HuH-7 (cell line): ENCODE measurements around the gene HEATR3.

Source experiments
- DNase-seq: peaks from one replicate; pipeline ENCODE4 v3.0.0; 2011; ENCODE audit warnings: low spot score

The HEATR3 gene

DNA sequence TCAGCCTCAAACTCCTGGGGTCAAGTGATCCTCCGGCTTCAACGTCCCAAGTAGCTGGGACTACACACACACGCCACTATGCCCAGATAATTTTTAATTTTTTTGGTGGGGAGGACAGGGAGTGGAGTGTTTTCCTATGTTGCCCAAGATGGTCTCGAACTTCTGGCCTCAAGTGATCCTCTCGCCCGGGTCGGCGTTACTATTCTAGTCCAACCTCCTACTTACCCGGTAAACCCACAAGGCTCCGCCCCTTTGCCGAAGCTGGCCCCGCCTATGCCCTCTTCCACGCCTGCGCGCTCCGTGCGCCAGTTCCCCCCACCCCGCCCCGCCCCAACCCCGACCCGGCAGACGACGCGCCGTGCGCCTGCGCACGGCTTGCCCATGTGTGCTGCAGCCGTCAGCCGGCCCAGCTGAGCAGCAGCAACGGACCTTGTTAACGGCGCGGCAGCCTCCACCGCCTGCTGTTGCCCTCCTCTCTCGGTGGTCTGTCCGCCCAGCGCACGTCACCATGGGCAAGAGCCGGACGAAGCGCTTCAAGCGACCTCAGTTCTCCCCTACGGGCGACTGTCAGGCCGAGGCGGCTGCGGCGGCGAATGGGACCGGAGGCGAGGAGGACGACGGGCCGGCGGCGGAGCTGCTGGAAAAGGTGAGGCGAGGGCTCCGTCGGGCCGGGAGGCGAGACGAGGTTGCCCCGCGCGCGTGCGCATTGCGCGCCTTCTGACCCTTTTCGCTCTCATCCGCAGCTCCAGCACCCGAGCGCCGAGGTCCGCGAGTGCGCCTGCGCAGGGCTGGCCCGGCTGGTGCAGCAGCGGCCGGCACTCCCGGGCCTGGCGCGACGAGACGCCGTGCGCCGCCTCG, at the start of gene HEATR3:
TSS of gene HEATR3 (plus strand) at position 347 of the 858 bp plus-strand sequence. CDS start at position 509, 162 bp downstream.
- peak; percentile 87 for DNase-seq

DNA sequence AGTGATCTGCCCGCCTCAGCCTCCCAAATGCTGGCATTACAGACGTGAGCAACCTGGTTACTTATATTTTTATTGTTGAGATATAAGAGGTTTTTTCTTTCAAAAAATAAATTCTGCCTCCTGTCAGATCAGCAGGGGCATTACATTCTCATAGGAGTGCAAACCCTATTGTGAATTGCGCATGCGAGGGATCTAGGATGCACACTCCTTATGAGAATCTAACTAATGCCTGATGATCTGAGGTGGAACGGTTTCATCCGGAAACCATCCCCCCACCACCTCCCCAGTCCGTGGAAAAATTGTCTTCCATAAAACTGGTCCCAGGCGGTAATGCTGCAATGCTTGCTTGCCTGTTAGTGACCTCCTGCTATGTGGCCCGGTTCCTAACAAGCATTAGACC, 48.2 kb upstream of the HEATR3 start:
- no peak for DNase-seq

DNA sequence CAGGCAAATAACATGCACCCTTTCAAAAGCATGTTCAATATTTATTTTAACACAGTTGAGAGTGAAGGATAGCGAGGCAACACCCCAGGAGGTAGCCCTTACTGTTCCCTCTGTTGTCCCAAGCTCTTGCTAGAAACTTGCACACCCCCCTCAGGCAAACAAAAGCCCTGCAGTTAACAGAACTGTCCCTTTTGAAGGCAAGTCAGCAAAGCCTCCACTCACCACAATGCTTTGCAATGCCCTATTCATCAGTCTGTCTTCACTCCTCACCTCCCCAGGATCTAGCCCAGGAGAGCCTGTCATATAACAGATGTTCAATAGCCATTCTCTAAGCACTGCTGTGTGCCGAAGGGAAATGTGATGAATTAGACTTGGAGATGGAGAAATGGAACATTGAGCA, 44.2 kb upstream of the HEATR3 start:
- peak; percentile 10 for DNase-seq

DNA sequence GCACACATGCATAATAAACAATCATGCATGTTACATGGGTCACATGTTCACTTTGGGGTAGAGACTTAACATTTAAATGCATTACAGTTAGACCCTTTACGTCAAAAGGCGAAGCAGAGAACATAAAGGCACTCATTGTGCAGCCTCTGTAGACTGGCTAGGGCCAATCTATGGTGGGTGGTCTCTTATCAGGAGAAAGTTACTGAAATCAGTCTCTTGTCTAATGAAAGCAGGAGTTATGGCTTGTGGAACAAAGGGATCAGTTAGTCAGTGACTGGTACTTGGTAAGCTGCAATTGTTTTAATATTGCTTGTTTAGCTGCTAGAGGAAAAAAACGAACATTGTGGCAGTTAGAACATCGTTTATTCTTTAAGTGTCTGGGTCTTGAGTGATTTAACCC, 42.1 kb upstream of the HEATR3 start:
- no peak for DNase-seq

DNA sequence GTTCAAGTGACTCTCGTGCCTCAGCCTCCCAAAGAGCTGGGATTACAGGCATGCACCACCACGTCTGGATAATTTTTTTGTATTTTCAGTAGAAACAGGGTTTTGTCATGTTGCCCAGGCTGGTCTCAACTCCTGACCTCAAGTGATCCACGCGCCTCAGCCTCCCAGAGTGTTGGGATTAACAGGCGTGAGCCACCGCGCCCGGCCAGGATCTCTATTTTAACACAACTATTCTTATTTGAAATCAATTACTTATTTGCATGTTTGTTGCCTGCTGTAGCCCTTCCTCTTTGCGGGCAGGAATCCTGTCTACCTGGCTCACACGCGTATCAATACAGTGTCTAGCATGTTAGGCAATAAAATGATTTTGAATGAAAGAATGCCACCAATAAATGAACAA, 41.6 kb upstream of the HEATR3 start:
- DNase-seq = no peak

DNA sequence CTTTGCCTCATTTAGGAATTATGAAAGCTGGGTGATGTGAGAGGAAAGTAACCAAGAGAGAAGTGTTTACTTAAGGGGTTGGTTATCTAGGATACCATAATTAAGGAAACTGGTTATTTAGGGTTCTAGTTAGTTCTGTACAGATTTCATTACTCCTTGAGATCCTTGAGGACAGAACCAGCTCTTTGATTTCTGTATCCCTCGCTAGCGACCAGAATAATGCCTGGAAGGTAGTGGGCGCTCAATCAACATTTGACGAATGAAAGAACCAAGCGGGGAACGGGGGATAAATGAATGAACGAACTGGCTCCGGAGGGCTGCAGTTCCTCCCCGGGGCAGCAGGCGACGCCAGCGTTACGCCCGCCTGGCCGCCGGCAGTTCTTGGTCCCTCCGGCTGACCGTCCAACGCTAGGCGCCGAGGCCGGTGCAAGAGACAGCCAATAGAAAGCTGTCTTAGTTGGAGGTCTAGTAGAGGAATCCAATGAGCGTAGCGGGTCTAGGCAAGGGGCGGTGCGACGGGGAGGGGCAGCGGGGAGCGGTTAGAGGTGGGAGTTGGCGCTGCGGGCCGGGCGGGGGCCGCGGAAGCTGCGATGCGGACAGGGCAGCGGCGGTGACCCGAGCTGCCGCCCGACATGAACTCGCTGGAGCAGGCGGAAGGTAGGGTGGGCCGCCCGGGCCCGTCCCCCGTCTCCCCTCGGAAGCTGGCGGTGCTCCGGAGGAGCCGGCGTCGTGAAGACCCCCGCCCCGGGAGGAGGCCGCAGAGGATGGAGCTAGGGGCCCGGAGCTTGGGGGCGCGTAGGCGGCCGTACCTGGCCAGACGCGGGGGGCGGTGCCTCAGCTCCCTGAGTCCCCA, 40.9 kb upstream of the HEATR3 start, which contains the start of gene CNEP1R1:
TSS of gene CNEP1R1 (plus strand) at position 542 of the 853 bp plus-strand sequence. CDS start at position 633, 91 bp downstream.
- DNase-seq = peak; percentile 88

- DNase-seq = peak; percentile 14
Observed at GRCh38 chr16:50025537-50025931, 40.2 kb upstream of the HEATR3 start.

- DNase-seq = no peak
Observed at GRCh38 chr16:50027829-50028228, 37.9 kb upstream of the HEATR3 start.

DNA sequence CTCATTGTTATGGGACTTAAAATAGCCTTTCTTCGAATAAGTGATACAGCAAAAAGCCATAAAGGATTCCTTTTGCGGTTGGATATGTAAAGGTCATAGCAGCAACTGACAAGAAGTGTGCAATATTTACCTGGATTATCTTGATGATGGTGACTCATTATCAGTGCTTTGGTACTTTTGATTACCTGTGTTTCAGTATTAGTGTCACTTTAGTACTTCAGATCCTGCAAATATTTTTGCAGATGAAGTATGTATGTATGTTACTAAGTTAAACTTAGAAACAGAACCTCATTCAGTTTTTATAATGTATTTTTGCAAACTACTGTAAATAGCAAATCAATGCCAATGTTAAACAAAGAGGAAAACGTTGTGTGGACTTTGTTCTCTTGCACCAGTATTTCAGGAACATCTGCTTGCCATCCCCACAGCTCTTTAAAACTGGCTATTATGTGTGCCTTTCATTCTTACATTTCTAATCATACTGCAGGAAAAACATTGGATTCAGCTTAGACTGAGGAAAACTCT, 30.2 kb upstream of the HEATR3 start:
- peak; percentile 10 for DNase-seq

DNA sequence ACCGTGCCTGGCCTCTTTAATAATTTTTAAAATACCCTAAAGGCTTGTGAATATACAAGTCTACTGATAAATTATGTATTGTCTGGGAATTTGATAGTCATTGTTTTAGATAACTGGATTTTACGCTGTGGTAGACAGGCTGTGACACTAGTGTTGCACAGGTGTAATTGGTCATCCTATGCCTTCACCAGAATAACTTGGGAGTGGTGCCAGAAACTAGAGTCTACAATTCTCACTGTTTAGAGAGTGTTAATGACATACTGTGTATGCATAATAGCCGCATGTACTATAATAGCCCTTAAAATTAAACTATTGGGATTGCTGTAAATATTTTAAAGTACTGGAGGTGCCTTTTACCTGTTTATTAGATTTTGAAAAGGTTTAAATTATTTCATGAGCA, 29.3 kb upstream of the HEATR3 start:
- DNase-seq = no peak

DNA sequence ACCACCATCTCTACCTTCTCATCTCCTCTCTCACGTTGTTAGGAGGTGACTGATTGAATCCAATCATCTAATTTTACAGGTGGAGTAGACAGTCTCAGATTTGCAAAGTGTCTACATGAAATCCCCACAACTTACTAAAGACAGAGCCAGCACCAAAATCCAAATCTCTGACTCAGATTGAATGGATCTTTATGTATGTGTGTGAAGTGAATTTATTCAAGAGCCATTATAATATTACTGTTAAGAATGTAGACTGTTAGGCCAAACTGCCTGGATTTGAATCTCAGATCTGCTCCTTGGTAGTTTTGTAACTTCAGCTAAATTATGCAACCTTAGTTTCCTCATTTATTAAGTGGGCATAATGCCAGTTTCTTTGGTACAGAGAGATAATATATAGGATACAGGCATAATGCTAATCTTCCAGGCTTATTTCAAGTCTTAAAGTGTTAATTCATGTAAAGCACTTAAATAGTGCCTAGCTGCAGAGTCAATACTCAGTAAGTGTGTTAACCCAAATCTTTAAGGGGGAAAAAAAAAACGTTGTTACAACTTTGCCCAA, 28.0 kb upstream of the HEATR3 start:
- no peak for DNase-seq

DNA sequence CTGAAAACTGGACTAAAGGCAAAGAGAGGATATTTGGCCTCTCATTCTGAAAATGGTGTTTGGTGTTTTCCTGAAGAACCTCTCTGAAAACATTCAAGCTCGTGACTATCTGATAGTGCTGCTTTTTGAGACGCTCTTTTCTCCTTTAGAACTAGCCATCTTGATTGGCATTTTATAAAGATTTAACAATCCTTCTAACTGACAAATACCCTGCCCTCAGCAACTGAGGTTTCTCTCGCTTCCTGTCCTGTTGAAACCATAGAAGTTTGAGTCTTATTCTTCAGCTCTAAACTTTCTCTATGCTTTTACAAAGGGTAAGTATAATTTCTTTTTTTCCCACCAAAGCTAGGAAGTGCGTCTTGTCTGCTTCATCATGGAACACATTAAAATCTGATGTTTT, 27.5 kb upstream of the HEATR3 start:
- no peak for DNase-seq

- no peak for DNase-seq
Observed at GRCh38 chr16:50038756-50039529, 26.8 kb upstream of the HEATR3 start.

GRCh38 chr16:50040018-50040417, 25.8 kb upstream of the HEATR3 start:
- no peak for DNase-seq

DNA sequence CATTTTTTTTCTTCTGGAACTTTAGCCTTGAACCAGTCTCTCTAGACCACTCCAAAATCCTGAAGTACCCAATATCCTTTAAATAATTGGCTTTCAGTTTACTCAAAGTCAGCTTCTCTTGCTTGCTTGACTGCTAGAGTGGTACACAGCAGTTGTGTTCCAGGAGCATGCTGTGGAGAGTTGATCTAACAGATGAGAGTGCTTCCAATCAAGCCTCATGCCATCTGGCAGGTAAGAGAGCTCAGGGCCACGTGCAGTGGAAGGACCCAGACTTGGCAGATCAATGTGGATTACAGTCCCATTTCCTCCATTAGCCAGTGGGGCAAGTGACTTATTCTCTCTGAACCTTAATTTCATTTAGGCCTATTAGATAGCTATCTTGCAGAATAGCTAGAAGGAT, 25.1 kb upstream of the HEATR3 start:
- no peak for DNase-seq

GRCh38 chr16:50043358-50043757, 22.4 kb upstream of the HEATR3 start:
- no peak for DNase-seq

- DNase-seq = no peak
Observed at GRCh38 chr16:50045412-50045811, 20.4 kb upstream of the HEATR3 start.

DNA sequence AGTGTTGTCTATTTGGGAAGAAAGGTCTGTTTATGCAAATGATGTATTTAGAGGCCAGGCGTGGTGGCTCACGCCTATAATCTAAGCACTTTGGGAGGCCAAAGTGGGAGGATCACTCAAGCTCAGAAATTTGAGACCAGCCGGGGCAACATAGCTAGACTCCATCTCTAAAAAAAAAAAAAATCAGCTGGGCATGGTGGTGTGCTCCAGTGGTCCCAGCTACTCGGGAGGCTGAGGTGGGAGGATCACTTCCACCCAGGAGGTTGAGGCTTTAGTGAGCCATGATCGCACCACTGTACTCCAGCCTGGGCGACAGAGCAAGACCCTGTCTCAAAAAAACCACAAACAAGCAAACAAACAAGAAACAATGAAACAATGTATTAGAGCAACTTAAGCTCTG, 18.9 kb upstream of the HEATR3 start:
- DNase-seq = no peak

GRCh38 chr16:50047864-50048263, 17.9 kb upstream of the HEATR3 start:
- DNase-seq = no peak

- DNase-seq = no peak
Observed at GRCh38 chr16:50050802-50051201, 15.0 kb upstream of the HEATR3 start.

GRCh38 chr16:50056226-50056625, 9.5 kb upstream of the HEATR3 start:
- no peak for DNase-seq
